Measurements from ENCODE around the gene CNPY1.

CNPY1 gene

DNA sequence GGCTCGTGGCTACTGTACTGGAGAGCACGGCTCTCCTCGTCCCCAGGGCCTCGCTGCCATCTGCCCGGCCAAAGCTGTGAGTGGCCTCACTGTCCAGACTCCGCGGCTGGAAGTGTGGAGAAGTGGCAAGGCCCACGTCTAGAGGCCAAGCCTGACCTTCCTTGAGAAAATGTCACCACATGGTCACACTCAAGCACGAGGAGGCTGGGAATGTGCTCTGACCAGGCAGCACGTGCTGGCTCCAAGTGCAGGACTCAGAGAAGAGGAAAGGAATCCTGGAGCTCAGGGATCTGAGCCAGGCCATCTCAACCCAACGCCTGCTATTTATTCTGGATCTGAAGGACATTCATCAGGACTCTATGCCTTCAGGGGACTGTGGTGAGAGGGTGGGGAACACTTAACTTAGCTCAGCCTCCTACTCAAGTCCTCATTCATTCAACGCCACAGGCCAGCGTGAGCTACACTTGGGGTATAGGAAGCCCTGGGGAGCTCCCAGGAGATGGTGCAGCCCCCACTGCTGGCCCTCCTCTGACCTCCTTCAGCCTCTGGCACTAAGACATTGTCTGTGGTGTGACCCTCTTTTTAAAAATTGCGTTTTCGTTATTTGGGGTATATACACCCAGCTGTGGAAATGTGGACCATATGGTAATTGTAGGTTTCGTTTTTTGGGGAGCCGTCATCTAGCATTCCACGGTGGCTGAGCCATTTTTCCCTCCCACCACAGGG, 59.4 kb downstream of the CNPY1 start:
- no peak for DNase-seq

DNA sequence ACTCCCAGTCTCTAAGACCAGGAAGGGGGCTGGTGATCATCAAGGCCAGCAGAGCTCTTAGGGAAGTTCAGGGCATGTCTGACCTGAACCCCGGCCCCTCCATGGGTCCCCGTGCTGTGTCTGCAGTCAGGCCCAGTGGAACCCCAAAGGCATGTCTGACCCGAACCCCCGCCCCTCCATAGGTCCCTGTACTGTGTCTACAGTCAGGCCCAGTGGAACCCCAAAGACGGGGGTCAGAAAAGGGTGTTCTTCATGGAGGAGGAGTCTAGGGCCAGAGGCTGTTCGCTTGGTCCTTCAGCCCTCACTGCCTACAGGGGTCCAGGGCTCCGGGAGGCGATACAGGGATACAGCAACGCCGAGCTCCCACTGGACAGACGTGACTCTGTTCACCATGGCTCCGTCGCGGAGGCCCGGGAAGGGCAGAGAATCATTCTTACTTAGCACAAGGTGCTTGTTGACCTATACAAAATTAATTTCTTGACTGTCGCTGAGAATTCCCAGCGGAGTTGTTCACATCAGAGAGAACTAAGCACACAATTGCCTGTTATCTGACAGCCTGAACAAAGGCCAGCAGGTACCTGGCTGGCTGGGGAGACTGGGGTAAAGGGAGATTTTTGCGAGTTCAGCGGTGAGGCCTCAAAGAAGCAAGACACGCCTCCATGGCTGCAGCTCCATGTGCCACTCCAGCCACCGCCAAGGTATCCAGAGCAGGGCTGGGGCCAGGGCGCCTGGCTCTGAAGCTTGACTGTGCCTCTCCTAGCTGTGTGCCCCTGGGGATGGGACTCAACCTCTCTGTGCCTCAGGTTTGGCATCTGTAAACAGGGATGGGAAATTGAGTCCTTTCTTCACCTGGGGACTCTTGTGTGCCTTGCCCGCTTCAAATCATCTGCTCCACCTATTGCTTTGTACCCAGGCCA, 61.6 kb downstream of the CNPY1 start:
- no peak for DNase-seq

GRCh38 chr7:155483868-155484325, 62.5 kb downstream of the CNPY1 start:
- DNase-seq, result no peak

GRCh38 chr7:155483245-155483644, 63.1 kb downstream of the CNPY1 start:
- DNase-seq, result no peak

- DNase-seq, result no peak
These were observed 63.7 kb downstream of the CNPY1 start for GRCh38 chr7:155482511-155483183.

GRCh38 chr7:155481764-155482163, 64.6 kb downstream of the CNPY1 start:
- no peak for DNase-seq

DNA sequence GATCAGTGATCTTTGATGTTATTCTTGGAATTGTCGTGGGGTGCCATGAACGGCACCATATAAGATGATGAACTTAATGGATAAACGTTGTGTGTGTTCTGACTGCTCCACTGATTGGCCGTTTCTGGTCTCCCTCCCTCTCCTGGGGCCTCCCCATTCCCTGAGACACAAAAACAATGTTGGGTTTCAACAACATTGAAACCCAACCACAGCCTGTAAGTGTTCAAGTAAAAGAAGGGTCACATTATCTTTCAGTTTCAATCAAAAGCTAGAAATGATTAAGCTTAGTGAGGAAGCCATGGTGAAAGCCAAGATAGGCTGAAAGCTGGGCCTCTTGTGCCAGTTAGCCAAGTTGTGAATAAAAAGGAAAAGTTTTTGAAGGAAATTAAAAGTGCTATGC, 68.9 kb downstream of the CNPY1 start:
- no peak for DNase-seq

GRCh38 chr7:155471718-155472117, 74.6 kb downstream of the CNPY1 start:
- no peak for DNase-seq

GRCh38 chr7:155470686-155471638, 75.4 kb downstream of the CNPY1 start:
- DNase-seq, result no peak

DNA sequence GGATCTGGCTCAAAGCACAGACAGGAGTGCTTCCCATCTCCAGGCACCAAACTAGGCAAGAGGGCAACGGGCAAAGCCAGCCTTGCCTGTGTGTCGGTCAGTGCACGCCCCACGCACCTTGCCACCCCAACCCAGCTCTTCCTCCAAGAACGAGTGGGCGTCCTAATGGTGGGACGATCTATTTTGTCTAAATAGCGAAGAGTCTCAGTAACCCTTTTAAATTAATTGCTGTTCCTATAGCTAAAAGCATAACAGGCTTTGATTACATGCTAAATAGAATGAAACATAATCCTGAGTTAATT, 76.2 kb downstream of the CNPY1 start:
- no peak for DNase-seq

DNA sequence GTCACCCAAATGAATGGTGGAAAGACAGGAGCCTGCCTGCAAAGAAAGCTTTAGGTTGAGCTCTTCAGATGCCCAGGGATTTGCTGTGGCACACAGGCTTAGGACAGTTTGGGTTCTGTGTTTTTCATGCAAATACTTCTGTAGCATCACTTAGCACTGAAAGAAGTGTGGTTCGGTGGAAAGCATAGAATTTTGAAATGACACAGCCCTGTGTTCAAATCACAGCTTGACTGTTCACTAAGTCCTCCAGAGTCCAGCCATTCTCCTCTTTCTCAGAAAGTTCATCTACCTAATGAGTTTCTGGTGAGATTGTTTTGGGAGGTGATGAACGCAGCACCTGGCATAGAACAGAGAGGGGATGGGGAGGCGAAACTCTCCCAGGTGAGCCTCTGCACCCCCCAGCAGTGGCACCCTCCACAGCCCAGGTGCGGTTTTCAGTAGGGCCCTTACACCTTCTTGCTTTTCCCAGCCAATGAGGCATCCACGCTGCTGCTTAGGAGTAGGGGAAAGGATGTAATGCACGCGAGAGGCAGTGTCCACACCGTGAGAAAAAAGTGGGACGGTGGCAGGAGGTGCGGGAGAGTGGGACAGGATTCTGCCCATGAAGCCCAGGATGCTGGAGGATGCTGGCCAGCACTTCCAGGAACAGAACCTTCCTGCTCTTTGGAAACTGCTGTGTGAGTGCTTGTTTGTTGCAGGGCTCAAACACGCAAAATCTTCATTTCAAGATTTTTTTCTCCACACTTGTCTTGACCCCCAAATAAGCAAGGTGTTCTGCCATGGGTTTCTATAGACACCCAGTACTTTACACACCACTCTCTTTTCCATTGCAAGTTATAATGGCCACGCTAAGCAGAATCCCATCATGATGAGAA, 76.8 kb downstream of the CNPY1 start:
- DNase-seq, result no peak

GRCh38 chr7:155468785-155469148, 77.6 kb downstream of the CNPY1 start:
- no peak for DNase-seq

DNA sequence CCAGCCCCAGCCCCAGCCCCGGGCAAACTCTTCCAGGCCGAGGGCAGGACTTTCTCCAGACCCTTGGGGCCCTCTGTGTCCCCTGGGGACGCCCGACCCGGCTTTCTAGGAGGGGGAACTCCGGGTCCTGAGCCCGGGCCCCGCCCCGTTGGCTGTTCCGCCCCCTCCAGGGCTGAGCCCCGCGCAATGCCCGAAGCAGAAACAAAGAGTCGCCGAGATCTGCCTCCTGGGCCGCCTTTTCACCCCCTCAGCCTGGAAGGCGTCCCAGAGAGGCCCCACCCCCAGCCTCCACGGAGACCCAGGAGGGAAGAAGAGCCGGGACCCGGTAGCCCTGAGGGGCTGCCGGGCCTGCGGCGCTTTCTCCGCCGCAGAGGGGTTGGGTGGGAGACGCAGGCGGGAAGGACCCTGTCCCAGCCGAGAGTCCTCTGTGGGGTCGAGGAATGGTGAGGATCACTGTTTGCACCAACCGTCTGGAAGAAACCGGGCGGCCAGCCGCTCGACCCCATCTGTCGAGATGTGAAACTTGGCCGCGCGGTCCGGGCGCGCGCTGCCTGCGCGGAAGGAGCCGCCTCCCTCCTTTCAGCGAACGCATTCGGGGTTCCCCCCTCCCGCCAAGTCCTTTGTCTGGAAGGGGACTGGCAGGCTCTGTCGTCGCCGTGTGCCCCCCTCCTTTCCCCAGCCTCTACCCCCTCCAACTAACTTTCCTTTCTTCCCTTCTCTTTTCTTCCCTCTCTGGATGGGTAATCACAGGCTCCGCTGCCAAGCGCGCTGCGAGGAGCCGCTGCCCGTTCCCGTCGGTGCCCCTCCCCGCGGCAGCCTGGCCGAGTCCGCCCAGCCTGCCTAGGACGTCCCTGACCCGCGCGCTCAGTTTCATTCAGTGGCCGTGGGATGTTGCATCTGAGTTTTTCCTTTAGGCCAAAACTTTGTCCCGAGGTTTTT, 78.2 kb downstream of the CNPY1 start:
- DNase-seq, result no peak

DNA sequence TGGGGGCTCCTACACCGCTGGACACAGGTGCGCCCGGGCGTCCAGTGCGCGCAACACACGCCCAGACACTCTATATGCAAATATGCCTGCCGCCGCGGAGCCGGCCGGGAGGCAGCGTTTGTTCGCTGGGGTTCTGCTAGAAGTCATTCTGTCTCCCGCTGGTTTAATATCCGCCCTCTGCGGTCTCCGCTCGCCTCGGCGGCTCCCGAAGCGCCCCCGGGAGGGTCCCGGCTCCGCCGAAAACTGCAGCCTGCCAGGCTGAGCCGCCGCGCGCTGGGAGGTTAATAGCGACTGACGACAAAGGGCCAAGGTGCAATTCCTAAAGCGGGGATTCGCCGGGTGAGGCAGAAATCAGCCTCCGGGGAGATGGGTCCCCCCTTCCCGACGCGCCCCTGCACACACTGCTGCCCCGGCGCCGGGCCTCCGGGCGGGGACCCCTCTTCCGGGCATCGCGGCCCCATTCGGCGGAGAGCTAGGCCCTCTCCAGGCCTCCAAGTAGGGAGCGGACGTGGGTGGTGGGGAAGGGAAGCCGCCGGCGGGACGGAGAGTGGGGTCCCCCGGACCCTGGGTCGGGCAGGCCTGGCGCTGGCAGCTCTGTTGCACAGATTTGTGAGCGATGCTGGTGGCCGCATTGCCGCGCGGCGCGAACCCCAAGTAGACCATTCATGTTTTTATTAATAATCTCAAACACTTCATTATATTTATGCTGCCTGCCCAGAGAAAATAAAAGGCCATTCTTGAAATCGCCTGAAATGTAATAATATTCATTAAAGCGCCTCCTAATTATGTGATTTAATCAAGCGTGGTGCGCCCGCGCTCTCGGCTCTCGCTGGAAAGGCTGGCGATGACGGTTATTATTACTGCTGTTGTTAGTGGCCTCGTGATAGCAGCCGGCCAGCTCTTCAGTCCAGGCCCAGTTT, 79.3 kb downstream of the CNPY1 start:
- no peak for DNase-seq

DNA sequence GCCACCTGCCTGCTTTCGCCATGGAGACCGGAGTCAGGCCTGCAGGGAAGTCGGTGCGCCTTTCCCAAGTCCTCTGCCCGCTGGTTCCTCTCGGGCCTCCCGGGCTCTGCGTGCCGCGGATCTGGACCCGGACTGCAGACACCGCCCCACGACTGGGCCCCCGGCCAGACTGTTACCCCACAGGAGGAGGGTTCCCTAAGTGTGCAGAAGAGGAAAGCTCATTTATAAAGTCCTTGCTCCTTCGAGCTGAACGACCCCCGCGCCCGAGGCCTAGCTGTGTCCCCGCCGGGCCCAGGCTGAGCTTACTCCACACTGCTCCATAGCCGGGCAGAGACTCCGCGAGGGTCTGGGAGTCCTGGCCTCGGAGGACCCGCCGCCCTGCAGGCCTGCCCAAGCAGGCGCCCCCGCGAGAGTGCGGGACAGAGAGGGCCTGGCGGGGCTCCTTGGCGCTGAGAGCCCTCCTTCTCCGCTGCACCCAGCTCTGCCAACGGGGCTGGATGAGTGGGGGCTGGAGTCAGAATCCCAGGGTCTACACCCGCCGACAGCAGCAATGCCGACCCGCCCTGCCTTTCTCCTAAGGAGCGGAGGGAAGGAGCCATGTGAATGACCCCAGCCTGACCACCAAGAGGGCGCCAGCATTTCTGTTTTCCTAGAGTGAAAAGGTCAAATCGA, 80.1 kb downstream of the CNPY1 start:
- DNase-seq, result no peak

DNA sequence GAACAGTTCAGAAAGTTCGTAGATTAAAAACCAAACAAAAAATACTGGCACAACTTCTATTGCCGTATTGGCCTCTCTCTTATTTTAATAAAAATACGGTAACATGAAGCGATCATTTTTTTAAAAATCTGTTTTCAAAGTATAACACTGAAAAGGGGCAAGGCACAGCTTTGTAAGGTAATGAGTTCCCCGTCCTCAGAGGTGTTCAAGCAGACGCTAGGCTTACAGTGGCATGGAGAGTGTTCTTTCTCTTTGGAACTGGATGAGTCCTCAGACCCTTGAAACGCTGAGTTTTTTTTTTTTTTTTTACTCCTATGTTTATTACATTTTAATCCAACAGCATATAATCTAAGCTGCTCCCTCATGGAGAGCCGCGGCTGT, 80.6 kb downstream of the CNPY1 start:
- DNase-seq, result no peak

GRCh38 chr7:155464948-155465739, 81.2 kb downstream of the CNPY1 start:
- DNase-seq, result no peak

GRCh38 chr7:155464183-155464582, 82.2 kb downstream of the CNPY1 start:
- DNase-seq, result no peak
